ENCODE data around the gene VPS51. TPM values are rescaled to one million over a fixed set of nuclear protein-coding genes. Genes with fewer than 3 reads are reported as not detected.
A peak's percentile ranks its signal among the peaks of the same experiment; 100 is the strongest.

VPS51 gene
- total RNA-seq (2021) (113 and 279 TPM in 2 replicates), Bru-seq, nascent RNA (percentile 83 among the genes with signal in this experiment), BruChase-seq, experiment 1, labeled RNA remaining after a 2-hour chase (percentile 83 among the genes with signal in this experiment), BruChase-seq, experiment 2, labeled RNA remaining after a 6-hour chase (percentile 89 among the genes with signal in this experiment)
- long read RNA-seq, transcript VPS51-201 (10 exons, 2,714 nt) = major isoform, 82 of 112 reads
- long read RNA-seq, partial matches to known transcripts = 19 of 112 reads
- long read RNA-seq, other reads (novel, unspliced or antisense) = 11 of 112 reads

DNA sequence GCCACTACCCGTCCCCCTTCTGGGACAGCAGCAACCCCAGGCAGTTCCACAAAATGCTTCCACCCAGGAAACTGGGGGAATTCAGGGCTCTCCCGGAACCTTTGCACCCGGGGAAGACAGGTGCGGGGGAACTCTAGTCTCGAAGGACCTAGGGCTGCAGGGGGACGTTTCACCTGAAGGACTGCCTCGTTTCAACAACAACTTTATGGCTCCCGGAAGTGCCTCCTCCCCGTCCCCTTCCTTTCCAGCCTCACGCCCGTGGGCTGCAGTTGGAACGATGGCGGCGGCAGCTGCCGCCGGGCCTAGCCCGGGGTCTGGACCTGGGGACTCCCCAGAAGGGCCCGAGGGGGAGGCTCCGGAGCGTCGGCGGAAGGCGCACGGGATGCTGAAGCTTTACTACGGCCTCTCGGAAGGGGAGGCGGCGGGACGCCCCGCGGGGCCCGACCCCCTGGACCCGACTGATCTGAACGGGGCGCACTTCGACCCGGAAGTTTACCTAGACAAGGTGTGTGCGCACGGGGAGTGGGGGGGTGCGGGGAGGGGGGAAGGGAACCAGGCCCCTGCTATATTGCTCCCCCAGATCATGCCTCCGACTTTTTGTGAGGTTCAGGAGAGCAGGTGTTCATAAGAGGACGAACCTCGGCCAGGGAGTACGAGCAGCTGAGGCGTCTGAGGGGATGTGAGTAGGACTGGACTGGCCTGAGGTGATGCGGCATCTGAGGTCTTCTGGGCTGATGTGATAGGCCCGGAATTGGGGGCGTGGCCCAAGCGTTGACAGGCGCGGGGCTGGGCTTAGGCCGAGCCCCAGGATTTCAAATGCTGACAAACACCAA, at the start of gene VPS51:
TSS of gene VPS51 (plus strand) at position 241 of the 833 bp plus-strand sequence. CDS start at position 278, 37 bp downstream.
- Histone ChIP-seq H2AFZ (peak within 1 kb of the TSS; percentile 87), H3K9me2 (ENCODE audit: insufficient read depth) (no peaks in the 10 kb centered on the region), H3K27me3 (ENCODE audit: insufficient read depth, low read depth) (no peaks in the 10 kb centered on the region), H3K79me2 (ENCODE audit: low read depth) (peaks cover 29% of the 10 kb centered on the region), H3K4me1 (replicated peaks; ENCODE audit: insufficient read depth) (peaks cover 20% of the 10 kb centered on the region), H3K4me2 (peak within 1 kb of the TSS; percentile 99), H3K9me3 (ENCODE audit: insufficient read depth, low read depth) (no peaks in the 10 kb centered on the region), H3K27ac (peak within 1 kb of the TSS; percentile 63), H4K20me1 (ENCODE audit: insufficient read depth) (no peaks in the 10 kb centered on the region; the same call in 1 of the 2 replicates), H3F3A (ENCODE audit: insufficient read depth, low read depth) (peaks cover 40% of the 10 kb centered on the region), H3K4me3 (peak within 1 kb of the TSS; percentile 85), H3K36me3 (ENCODE audit: low read depth) (peaks cover 11% of the 10 kb centered on the region; the same call in 1 of the 2 replicates)
- TSS peak; percentile 93 for BruUV-seq (replicated peaks)
- CTCF ChIA-PET = interaction anchor here (0.5 to 0.7 kb wide), 3 partner anchors 89 to 251 kb away, joined by 3 to 12 read pairs (median 5); no protein-coding TSS in a partner anchor
- TF ChIP-seq EZH2 (IDR thresholded peaks at IDR 0.05; ENCODE audit: low read depth) = no peak
- TF ChIP-seq, protein P1, sequence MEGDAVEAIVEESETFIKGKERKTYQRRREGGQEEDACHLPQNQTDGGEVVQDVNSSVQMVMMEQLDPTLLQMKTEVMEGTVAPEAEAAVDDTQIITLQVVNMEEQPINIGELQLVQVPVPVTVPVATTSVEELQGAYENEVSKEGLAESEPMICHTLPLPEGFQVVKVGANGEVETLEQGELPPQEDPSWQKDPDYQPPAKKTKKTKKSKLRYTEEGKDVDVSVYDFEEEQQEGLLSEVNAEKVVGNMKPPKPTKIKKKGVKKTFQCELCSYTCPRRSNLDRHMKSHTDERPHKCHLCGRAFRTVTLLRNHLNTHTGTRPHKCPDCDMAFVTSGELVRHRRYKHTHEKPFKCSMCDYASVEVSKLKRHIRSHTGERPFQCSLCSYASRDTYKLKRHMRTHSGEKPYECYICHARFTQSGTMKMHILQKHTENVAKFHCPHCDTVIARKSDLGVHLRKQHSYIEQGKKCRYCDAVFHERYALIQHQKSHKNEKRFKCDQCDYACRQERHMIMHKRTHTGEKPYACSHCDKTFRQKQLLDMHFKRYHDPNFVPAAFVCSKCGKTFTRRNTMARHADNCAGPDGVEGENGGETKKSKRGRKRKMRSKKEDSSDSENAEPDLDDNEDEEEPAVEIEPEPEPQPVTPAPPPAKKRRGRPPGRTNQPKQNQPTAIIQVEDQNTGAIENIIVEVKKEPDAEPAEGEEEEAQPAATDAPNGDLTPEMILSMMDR (conservative IDR thresholded peaks at IDR 0.05) = no peak
- peak; percentile 84 to 89 for DNase-seq
- POLR2A ChIA-PET (ENCODE audit: unreplicated experiment) = interaction anchor here (0.6 to 0.7 kb wide), 4 partner anchors 11 to 795 kb away, joined by 3 to 20 read pairs (median 11); no protein-coding TSS in a partner anchor
- intact Hi-C loops (cut with micrococcal nuclease; ENCODE audit: unreplicated experiment) = loop anchor here (1.0 to 5.0 kb wide), 2 partner anchors 12 to 54 kb away; partner anchors contain the start of genes CDCA5, SAC3D1 and ZFPL1

- Histone ChIP-seq H2AFZ (no peak overlapping the region), H4K20me1 (ENCODE audit: insufficient read depth) (no peaks in the 10 kb centered on the region), H3K9me3 (ENCODE audit: insufficient read depth, low read depth) (no peaks in the 10 kb centered on the region), H3K4me3 (no peak overlapping the region), H3K4me1 (replicated peaks; ENCODE audit: insufficient read depth) (peaks cover 7% of the 10 kb centered on the region), H3K9me2 (ENCODE audit: insufficient read depth) (no peaks in the 10 kb centered on the region), H3K79me2 (ENCODE audit: low read depth) (peaks cover 12% of the 10 kb centered on the region), H3F3A (ENCODE audit: insufficient read depth, low read depth) (peaks cover 11% of the 10 kb centered on the region; the same call in 1 of the 2 replicates), H3K27me3 (ENCODE audit: insufficient read depth, low read depth) (no peaks in the 10 kb centered on the region), H3K27ac (no peak overlapping the region), H3K4me2 (no peak overlapping the region), H3K36me3 (ENCODE audit: low read depth) (no peaks in the 10 kb centered on the region)
- BruUV-seq (replicated peaks) = no TSS peak
- POLR2A ChIA-PET (ENCODE audit: unreplicated experiment) = no interaction called here
- TF ChIP-seq, protein P1 (conservative IDR thresholded peaks at IDR 0.05) = no peak
- no peak for TF ChIP-seq EZH2 (IDR thresholded peaks at IDR 0.05; ENCODE audit: low read depth)
- DNase-seq = no peak
- intact Hi-C loops (cut with micrococcal nuclease; ENCODE audit: unreplicated experiment) = no loop called here
- CTCF ChIA-PET = no interaction called here
Observed at GRCh38 chr11:65047581-65048422, 48.2 kb upstream of the VPS51 start.

DNA sequence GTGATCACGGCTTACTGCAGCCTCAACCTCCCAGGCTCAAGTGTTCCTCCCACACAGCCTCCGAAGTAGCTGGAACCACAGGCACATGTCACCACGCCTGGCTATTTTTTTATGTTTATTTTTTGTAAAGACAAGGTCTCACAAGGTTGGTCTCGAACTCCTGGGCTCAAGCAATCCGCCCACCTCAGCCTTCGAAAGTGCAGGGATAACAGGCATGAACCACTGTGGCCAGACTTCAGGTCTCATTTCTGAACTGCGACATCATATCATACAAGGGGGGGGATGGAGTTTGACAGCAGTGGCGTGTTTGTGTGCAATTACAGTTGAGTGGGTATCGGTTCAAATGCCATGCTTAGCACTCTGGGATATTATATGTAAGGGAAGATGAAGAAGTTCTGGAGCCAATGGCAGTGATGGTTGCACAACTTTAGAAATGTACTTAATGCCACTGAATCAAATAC, 44.6 kb upstream of the VPS51 start:
- Histone ChIP-seq H3K4me1 (replicated peaks; ENCODE audit: insufficient read depth) (no peaks in the 10 kb centered on the region), H3K4me2 (no peak overlapping the region), H3K79me2 (ENCODE audit: low read depth) (no peaks in the 10 kb centered on the region), H3F3A (ENCODE audit: insufficient read depth, low read depth) (no peaks in the 10 kb centered on the region; the same call in 1 of the 2 replicates), H3K27me3 (ENCODE audit: insufficient read depth, low read depth) (no peaks in the 10 kb centered on the region), H3K4me3 (no peak overlapping the region), H3K9me3 (ENCODE audit: insufficient read depth, low read depth) (no peaks in the 10 kb centered on the region), H2AFZ (no peak overlapping the region), H3K27ac (no peak overlapping the region), H4K20me1 (ENCODE audit: insufficient read depth) (no peaks in the 10 kb centered on the region), H3K9me2 (ENCODE audit: insufficient read depth) (no peaks in the 10 kb centered on the region), H3K36me3 (ENCODE audit: low read depth) (no peaks in the 10 kb centered on the region)
- POLR2A ChIA-PET (ENCODE audit: unreplicated experiment) = no interaction called here
- no TSS peak for BruUV-seq (replicated peaks)
- no peak for TF ChIP-seq EZH2 (IDR thresholded peaks at IDR 0.05; ENCODE audit: low read depth)
- TF ChIP-seq, protein P1 (conservative IDR thresholded peaks at IDR 0.05) = no peak
- intact Hi-C loops (cut with micrococcal nuclease; ENCODE audit: unreplicated experiment) = no loop called here
- no peak for DNase-seq
- CTCF ChIA-PET = no interaction called here
